ENCODE results near the gene RHBG. TPM values are rescaled to one million over a fixed set of nuclear protein-coding genes. Genes with fewer than 3 reads are reported as not detected.
A peak's percentile ranks its signal among the peaks of the same experiment; 100 is the strongest.

RHBG gene
- total RNA-seq, 1 donor from 2014 or later: under 0.01 TPM

- Histone ChIP-seq H3K4me3 (ENCODE audit: low read depth, low read length) (no peak overlapping the region), H3K36me3 (ENCODE audit: control insufficient read depth, insufficient read depth, low read length) (no peaks in the 10 kb centered on the region), H3K27me3 (ENCODE audit: control insufficient read depth, insufficient read depth, low read length) (peaks cover 60% of the 10 kb centered on the region)
- peak; percentile 45 for DNase-seq (ENCODE audit: low read depth)
- FAIRE-seq: no peak
- TF ChIP-seq CTCF (IDR thresholded peaks at IDR 0.05; ENCODE audit: insufficient read depth, low read length, severe bottlenecking): no peak
Measured at GRCh38 chr1:156421062-156421938, 52.3 kb downstream of the RHBG start.

- Histone ChIP-seq H3K36me3 (ENCODE audit: control insufficient read depth, insufficient read depth, low read length) (no peaks in the 10 kb centered on the region), H3K4me3 (ENCODE audit: low read depth, low read length) (no peak overlapping the region), H3K27me3 (ENCODE audit: control insufficient read depth, insufficient read depth, low read length) (peaks cover 64% of the 10 kb centered on the region)
- FAIRE-seq (no peak), DNase-seq (ENCODE audit: low read depth) (no peak)
- no peak for TF ChIP-seq CTCF (IDR thresholded peaks at IDR 0.05; ENCODE audit: insufficient read depth, low read length, severe bottlenecking)
Measured at GRCh38 chr1:156421939-156422601, 53.1 kb downstream of the RHBG start.

- Histone ChIP-seq H3K36me3 (ENCODE audit: control insufficient read depth, insufficient read depth, low read length) (no peaks in the 10 kb centered on the region), H3K4me3 (ENCODE audit: low read depth, low read length) (no peak overlapping the region), H3K27me3 (ENCODE audit: control insufficient read depth, insufficient read depth, low read length) (peaks cover 63% of the 10 kb centered on the region)
- FAIRE-seq (no peak), DNase-seq (ENCODE audit: low read depth) (peak; percentile 42)
- no peak for TF ChIP-seq CTCF (IDR thresholded peaks at IDR 0.05; ENCODE audit: insufficient read depth, low read length, severe bottlenecking)
Measured at GRCh38 chr1:156422602-156423091, 53.6 kb downstream of the RHBG start.

- Histone ChIP-seq H3K36me3 (ENCODE audit: control insufficient read depth, insufficient read depth, low read length) (no peaks in the 10 kb centered on the region), H3K27me3 (ENCODE audit: control insufficient read depth, insufficient read depth, low read length) (peaks cover 68% of the 10 kb centered on the region), H3K4me3 (ENCODE audit: low read depth, low read length) (no peak overlapping the region)
- TF ChIP-seq CTCF (IDR thresholded peaks at IDR 0.05; ENCODE audit: insufficient read depth, low read length, severe bottlenecking): no peak
- DNase-seq (ENCODE audit: low read depth) (no peak), FAIRE-seq (no peak)
Measured at GRCh38 chr1:156423422-156424352, 54.7 kb downstream of the RHBG start.

- TF ChIP-seq CTCF (IDR thresholded peaks at IDR 0.05; ENCODE audit: insufficient read depth, low read length, severe bottlenecking): no peak
- H3K27me3 ChIP-seq (ENCODE audit: control insufficient read depth, insufficient read depth, low read length): peaks cover 73% of the 10 kb centered on the region
- DNase-seq (ENCODE audit: low read depth) (no peak), FAIRE-seq (no peak)
- H3K36me3 ChIP-seq (ENCODE audit: control insufficient read depth, insufficient read depth, low read length): no peaks in the 10 kb centered on the region
- no peak overlapping the region for H3K4me3 ChIP-seq (ENCODE audit: low read depth, low read length)
Measured at GRCh38 chr1:156424806-156425432, 55.9 kb downstream of the RHBG start.

Measured in bronchial epithelial cell (primary cell).